ENCODE results near the gene BMPR1A.

GRCh38 chr10:86798611-86799010 is 42.2 kb downstream of the BMPR1A start:
- no peak for TF ChIP-seq EP300 (IDR thresholded peaks at IDR 0.05)
- no peak for TF ChIP-seq POLR2A (IDR thresholded peaks at IDR 0.05)
- no peak for TF ChIP-seq CTCF (IDR thresholded peaks at IDR 0.05)
- TF ChIP-seq POLR2AphosphoS5 (IDR thresholded peaks at IDR 0.05), result no peak
